ENCODE results near the gene MCM9. TPM values are rescaled to one million over a fixed set of nuclear protein-coding genes. Genes with fewer than 3 reads are reported as not detected.

Gene MCM9
- total and polyA plus RNA-seq, 2 of the 4 experiments (the other 2 are of a cell fraction): 3.5 to 7.2 TPM

DNA sequence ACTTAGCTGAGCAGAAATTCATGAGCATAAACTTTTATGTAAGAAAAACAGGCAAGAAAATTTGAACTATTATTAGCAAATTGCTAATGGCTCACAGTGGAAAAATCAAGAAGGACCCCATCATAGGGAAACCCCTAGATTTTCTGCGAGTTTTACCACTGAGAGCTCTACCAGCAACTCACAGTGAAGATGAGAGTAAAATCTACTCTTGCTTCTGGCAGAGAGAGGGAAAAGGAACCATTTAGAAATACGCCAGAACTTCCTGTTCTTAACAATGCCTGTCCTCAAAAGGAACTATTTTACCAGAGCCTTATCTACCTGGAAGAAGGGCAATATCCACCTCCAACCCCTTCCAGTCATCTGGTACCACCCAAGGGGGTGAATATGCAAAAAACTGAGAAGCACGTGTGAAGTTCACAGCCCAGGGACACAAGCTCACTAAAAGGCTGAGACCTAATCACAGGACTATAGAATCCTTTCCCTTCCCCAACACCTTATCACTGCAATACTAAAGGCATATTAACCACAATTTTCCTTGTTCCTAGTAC is 75.4 kb downstream of the MCM9 start:
- Histone ChIP-seq H2AK9ac (replicated peaks; ENCODE audit: low read depth, low read length, poor library complexity) (no peak overlapping the region), H3K23ac (ENCODE audit: low read depth, low read length) (no peak overlapping the region), H3K4me1 (ENCODE audit: control insufficient read depth, insufficient read depth, low read length) (no peaks in the 10 kb centered on the region), H3K27me3 (ENCODE audit: control insufficient read depth, insufficient read depth, low read length) (no peaks in the 10 kb centered on the region), H2AFZ (replicated peaks; ENCODE audit: low read length, poor library complexity) (no peak overlapping the region), H4K91ac (ENCODE audit: insufficient read depth, low read depth, low read length) (no peak overlapping the region), H2BK120ac (ENCODE audit: low read depth, low read length) (no peak overlapping the region), H3K9me1 (ENCODE audit: insufficient read depth, low read length) (peaks cover 8% of the 10 kb centered on the region; the same call in 1 of the 2 replicates), H4K8ac (ENCODE audit: low read depth in 2 of 2, low read length in 2 of 2) (no peak overlapping the region), H3K4ac (ENCODE audit: low read depth, low read length) (no peak overlapping the region), H2BK15ac (ENCODE audit: low read depth, low read length) (no peak overlapping the region), H3K9me3 (ENCODE audit: control insufficient read depth, insufficient read depth, low read length) (no peaks in the 10 kb centered on the region), H4K5ac (ENCODE audit: low read depth, low read length) (no peak overlapping the region), H3K79me1 (ENCODE audit: low read depth in 1 of 2, low read length in 2 of 2) (peaks cover 3 to 4% of the 10 kb centered on the region in 2 experiments; a peak in 2 of 4 replicates), H3K36me3 (ENCODE audit: control insufficient read depth, insufficient read depth, low read length) (no peaks in the 10 kb centered on the region), H3K4me2 (ENCODE audit: low read depth, low read length) (no peak overlapping the region), H3K56ac (ENCODE audit: extremely low read depth, insufficient read depth, low read length) (no peak overlapping the region), H3K4me3 (ENCODE audit: insufficient read depth, low read depth, low read length) (no peak overlapping the region), H2AK5ac (ENCODE audit: low read depth, low read length) (no peak overlapping the region), H3K27ac (ENCODE audit: insufficient read depth, low read length) (no peak overlapping the region), H2BK5ac (ENCODE audit: low read depth, low read length, poor library complexity, severe bottlenecking) (no peak overlapping the region), H3K14ac (replicated peaks; ENCODE audit: low read depth, low read length) (no peak overlapping the region), H3K18ac (ENCODE audit: low read depth, low read length) (no peak overlapping the region), H3K9ac (ENCODE audit: low read depth, low read length) (no peak overlapping the region), H2BK20ac (ENCODE audit: low read depth, low read length) (no peak overlapping the region), H4K20me1 (ENCODE audit: insufficient read depth, low read length) (no peaks in the 10 kb centered on the region)
- BruUV-seq (replicated peaks): no TSS peak
- TF ChIP-seq RAD21 (IDR thresholded peaks at IDR 0.05; ENCODE audit: low read length) (no peak), CEBPB (IDR thresholded peaks at IDR 0.05; ENCODE audit: low read depth, low read length) (no peak), RCOR1 (IDR thresholded peaks at IDR 0.05; ENCODE audit: insufficient replicate concordance, low read length) (no peak), FOS (IDR thresholded peaks at IDR 0.05; ENCODE audit: low read depth, low read length) (no peak), BHLHE40 (IDR thresholded peaks at IDR 0.05; ENCODE audit: low read depth, low read length) (no peak), POLR2A (IDR thresholded peaks at IDR 0.05; ENCODE audit: low read depth, low read length) (no peak), NFE2L2 (IDR thresholded peaks at IDR 0.05; ENCODE audit: low read depth, low read length) (no peak), MAFK (IDR thresholded peaks at IDR 0.05; ENCODE audit: low read depth, low read length) (no peak), MAZ (IDR thresholded peaks at IDR 0.05; ENCODE audit: borderline replicate concordance, low read depth, low read length) (no peak), CTCF (conservative IDR thresholded peaks at IDR 0.05; ENCODE audit: low read depth, low read length) (no peak), SMC3 (IDR thresholded peaks at IDR 0.05; ENCODE audit: low read depth, low read length) (no peak), MXI1 (IDR thresholded peaks at IDR 0.05; ENCODE audit: borderline replicate concordance, low read depth, low read length) (no peak), CHD1 (IDR thresholded peaks at IDR 0.05; ENCODE audit: low read depth, low read length) (no peak), RFX5 (IDR thresholded peaks at IDR 0.05; ENCODE audit: low read depth, low read length) (no peak)
- TF ChIP-seq, protein P1, sequence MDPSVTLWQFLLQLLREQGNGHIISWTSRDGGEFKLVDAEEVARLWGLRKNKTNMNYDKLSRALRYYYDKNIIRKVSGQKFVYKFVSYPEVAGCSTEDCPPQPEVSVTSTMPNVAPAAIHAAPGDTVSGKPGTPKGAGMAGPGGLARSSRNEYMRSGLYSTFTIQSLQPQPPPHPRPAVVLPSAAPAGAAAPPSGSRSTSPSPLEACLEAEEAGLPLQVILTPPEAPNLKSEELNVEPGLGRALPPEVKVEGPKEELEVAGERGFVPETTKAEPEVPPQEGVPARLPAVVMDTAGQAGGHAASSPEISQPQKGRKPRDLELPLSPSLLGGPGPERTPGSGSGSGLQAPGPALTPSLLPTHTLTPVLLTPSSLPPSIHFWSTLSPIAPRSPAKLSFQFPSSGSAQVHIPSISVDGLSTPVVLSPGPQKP (IDR thresholded peaks at IDR 0.05; ENCODE audit: borderline replicate concordance, low read depth, low read length): no peak
- TF ChIP-seq, protein P2, sequence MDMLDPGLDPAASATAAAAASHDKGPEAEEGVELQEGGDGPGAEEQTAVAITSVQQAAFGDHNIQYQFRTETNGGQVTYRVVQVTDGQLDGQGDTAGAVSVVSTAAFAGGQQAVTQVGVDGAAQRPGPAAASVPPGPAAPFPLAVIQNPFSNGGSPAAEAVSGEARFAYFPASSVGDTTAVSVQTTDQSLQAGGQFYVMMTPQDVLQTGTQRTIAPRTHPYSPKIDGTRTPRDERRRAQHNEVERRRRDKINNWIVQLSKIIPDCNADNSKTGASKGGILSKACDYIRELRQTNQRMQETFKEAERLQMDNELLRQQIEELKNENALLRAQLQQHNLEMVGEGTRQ (IDR thresholded peaks at IDR 0.05; ENCODE audit: low read depth, low read length): no peak
- dilution Hi-C loops (cut with HindIII; ENCODE audit: low sequenced_read_pairs, unreplicated experiment): no loop called here
- ATAC-seq (ENCODE audit: low read depth): no peak
- no peak for DNase-seq
- ChIA-PET POLR2A (ENCODE audit: unreplicated experiment) (no interaction called here), CTCF (no interaction called here)
- intact Hi-C loops (cut with micrococcal nuclease): no loop called here
- in situ Hi-C loops (cut with MboI; ENCODE audit: low sequenced_read_pairs): no loop called here
- WGBS, 2 experiments (ENCODE audit: extremely low coverage in 2 of 2, insufficient read length in 1 of 2): 13% methylated on average over 1 of the region's 3 CpGs; no CpG with 5 or more reads in 1 of the 2 experiments

All from IMR-90 (cell line).